GM18867 (cell line): ENCODE data around the gene SLC29A3.
"Not testable (repeated sequence)": the region's sequence is repeated elsewhere in the genome, so short reads cannot be mapped to it uniquely, and the experiment has no call there.

Experiments used
- ATAC-seq: cut with Tn5 transposase; IDR thresholded peaks from one replicate; pipeline ENCODE4 v1.9.1; 2021; ENCODE audit warnings: mild to moderate bottlenecking, moderate library complexity; ENCODE audit not compliant: unreplicated experiment

Gene SLC29A3

GRCh38 chr10:71283876-71284275 is 35.2 kb upstream of the SLC29A3 start:
- ATAC-seq: no peak

- ATAC-seq: no peak
Measured at GRCh38 chr10:71284544-71285179, 34.4 kb upstream of the SLC29A3 start.

GRCh38 chr10:71285180-71285545 is 33.9 kb upstream of the SLC29A3 start:
- no peak for ATAC-seq

- no peak for ATAC-seq
Measured at GRCh38 chr10:71285986-71286385, 33.1 kb upstream of the SLC29A3 start.

GRCh38 chr10:71286521-71287294 is 32.4 kb upstream of the SLC29A3 start:
- no peak for ATAC-seq

GRCh38 chr10:71287456-71287855 is 31.6 kb upstream of the SLC29A3 start:
- no peak for ATAC-seq

- ATAC-seq: no peak
Measured at GRCh38 chr10:71288461-71288860, 30.6 kb upstream of the SLC29A3 start.

- no peak for ATAC-seq
Measured at GRCh38 chr10:71289421-71290130, 29.5 kb upstream of the SLC29A3 start.

- ATAC-seq: no peak
Measured at GRCh38 chr10:71290331-71290730, 28.7 kb upstream of the SLC29A3 start.

- no peak for ATAC-seq
Measured at GRCh38 chr10:71290806-71291527, 28.1 kb upstream of the SLC29A3 start.

- no peak for ATAC-seq
Measured at GRCh38 chr10:71291528-71291900, 27.5 kb upstream of the SLC29A3 start.

- no peak for ATAC-seq
Measured at GRCh38 chr10:71292624-71293445, 26.2 kb upstream of the SLC29A3 start.

GRCh38 chr10:71293446-71294084 is 25.5 kb upstream of the SLC29A3 start:
- ATAC-seq: no peak

- no peak for ATAC-seq
Measured at GRCh38 chr10:71294091-71294561, 24.9 kb upstream of the SLC29A3 start.

GRCh38 chr10:71294856-71295255 is 24.2 kb upstream of the SLC29A3 start:
- ATAC-seq: no peak

- no peak for ATAC-seq
Measured at GRCh38 chr10:71295641-71296040, 23.4 kb upstream of the SLC29A3 start.

GRCh38 chr10:71296086-71296485 is 23.0 kb upstream of the SLC29A3 start:
- ATAC-seq: no peak

- ATAC-seq: not testable (repeated sequence)
Measured at GRCh38 chr10:71296811-71297210, 22.2 kb upstream of the SLC29A3 start.

- no peak for ATAC-seq
Measured at GRCh38 chr10:71297343-71297742, 21.7 kb upstream of the SLC29A3 start.
